Testis (tissue), 2 donors: ENCODE measurements around the gene EAPP.

Source experiments
- CTCF ChIP-seq, 3 experiments: fragments of 450-650 bp in 2 of 3; fragments of 200-600 bp in 1 of 3; sonication (generic) in 1 of 3; IDR thresholded peaks; one replicate each; pipeline ENCODE4 v1.5.1; 2016 to 2019; ENCODE audit warnings: antibody characterized with exemption in 3 of 3, mild to moderate bottlenecking in 2 of 3, moderate library complexity in 1 of 3
- POLR2A ChIP-seq: fragments of 450-650 bp; IDR thresholded peaks from one replicate; pipeline ENCODE4 v1.6.1; 2017; ENCODE audit warnings: antibody characterized with exemption, mild to moderate bottlenecking, moderate library complexity

GRCh38 chr14:34488528-34488927 lies 51.0 kb downstream of the EAPP start:
- TF ChIP-seq CTCF (IDR thresholded peaks at IDR 0.05) = no peak
- TF ChIP-seq POLR2A = no peak
